ENCODE measurements around the gene KCNG4. TPM values are rescaled to one million over a fixed set of nuclear protein-coding genes. Genes with fewer than 3 reads are reported as not detected.

The KCNG4 gene
- total and polyA plus RNA-seq, 4 donors = not detected

DNA sequence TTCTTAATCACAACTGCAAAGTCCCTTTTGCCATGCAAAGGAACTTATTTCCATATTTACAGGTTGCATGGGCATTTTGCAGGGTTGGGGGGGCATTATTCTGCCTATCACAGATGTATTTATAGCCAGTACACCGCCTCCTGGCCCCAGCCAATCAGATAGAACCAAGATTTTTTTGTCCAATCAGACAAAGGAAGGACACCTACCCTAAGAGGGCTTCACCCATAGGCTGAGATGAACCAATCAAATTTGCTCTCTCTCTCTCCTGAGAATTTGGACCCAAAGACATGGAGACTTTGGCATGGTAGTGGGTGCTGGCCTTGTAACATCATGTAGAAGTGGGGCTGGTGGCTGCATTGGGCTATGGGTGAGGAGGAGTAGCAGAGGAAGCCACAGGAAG lies 3.9 kb upstream of the KCNG4 start:
- Histone ChIP-seq H3K4me3 (ENCODE audit: low read depth in 1 of 3, low read length in 3 of 3) (no peak overlapping the region), H3K4me1 (ENCODE audit: control insufficient read depth in 4 of 4, insufficient read depth in 4 of 4, low read length in 3 of 4) (no peaks in the 10 kb centered on the region), H3K9ac (ENCODE audit: low read depth in 1 of 2, low read length in 2 of 2) (no peak overlapping the region), H3K9me3 (ENCODE audit: control insufficient read depth in 4 of 4, low read length in 3 of 4) (peaks cover 0 to 2% (median 0%) of the 10 kb centered on the region in 4 donors), H3K27ac (ENCODE audit: low read depth in 1 of 2, low read length in 2 of 2) (no peak overlapping the region), H3K36me3 (ENCODE audit: control insufficient read depth in 4 of 4, insufficient read depth in 3 of 4, low read depth in 1 of 4, low read length in 3 of 4) (no peaks in the 10 kb centered on the region), H3K27me3 (ENCODE audit: control insufficient read depth in 4 of 4, insufficient read depth in 4 of 4, low read length in 3 of 4) (peaks cover 0 to 2% (median 0%) of the 10 kb centered on the region in 4 donors)
- TF ChIP-seq TAF1 (conservative IDR thresholded peaks at IDR 0.05) = no peak
- 89% methylated on average over 1 of the region's 1 CpG for WGBS
- DNase-seq (ENCODE audit: low spot score) = no peak

DNA sequence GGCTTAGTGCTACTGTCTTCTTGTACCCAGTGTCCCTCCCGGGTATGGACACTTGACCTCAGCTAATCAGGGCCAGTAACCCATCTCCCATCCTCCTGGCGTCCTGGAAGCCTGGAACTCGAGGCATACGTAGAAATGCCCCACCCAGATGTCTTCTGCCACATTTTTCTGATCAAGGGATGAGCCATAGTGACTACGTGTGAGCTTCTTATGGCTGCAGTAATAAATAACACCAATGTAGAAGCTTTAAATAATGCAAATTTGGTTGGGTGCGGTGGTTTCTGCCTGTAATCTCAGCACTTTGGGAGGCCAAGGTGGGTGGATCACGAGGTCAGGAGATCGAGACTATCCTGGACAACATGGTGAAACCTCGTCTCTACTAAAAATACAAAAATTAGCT lies 3.0 kb upstream of the KCNG4 start:
- TF ChIP-seq TAF1 (conservative IDR thresholded peaks at IDR 0.05) (no peak), YY1 (IDR thresholded peaks at IDR 0.05) (no peak), HNF4G (IDR thresholded peaks at IDR 0.05) (no peak), EGR1 (IDR thresholded peaks at IDR 0.05; ENCODE audit: low read depth in 2 of 2) (no peak), FOXA1 (IDR thresholded peaks at IDR 0.05) (no peak), HNF4A (conservative IDR thresholded peaks at IDR 0.05) (no peak), SP1 (IDR thresholded peaks at IDR 0.05) (no peak)
- TF ChIP-seq, protein P1, sequence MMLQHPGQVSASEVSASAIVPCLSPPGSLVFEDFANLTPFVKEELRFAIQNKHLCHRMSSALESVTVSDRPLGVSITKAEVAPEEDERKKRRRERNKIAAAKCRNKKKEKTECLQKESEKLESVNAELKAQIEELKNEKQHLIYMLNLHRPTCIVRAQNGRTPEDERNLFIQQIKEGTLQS (IDR thresholded peaks at IDR 0.05) = no peak
- TF ChIP-seq, protein P2, sequence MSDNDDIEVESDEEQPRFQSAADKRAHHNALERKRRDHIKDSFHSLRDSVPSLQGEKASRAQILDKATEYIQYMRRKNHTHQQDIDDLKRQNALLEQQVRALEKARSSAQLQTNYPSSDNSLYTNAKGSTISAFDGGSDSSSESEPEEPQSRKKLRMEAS (IDR thresholded peaks at IDR 0.05) = no peak
- TF ChIP-seq, protein P3, sequence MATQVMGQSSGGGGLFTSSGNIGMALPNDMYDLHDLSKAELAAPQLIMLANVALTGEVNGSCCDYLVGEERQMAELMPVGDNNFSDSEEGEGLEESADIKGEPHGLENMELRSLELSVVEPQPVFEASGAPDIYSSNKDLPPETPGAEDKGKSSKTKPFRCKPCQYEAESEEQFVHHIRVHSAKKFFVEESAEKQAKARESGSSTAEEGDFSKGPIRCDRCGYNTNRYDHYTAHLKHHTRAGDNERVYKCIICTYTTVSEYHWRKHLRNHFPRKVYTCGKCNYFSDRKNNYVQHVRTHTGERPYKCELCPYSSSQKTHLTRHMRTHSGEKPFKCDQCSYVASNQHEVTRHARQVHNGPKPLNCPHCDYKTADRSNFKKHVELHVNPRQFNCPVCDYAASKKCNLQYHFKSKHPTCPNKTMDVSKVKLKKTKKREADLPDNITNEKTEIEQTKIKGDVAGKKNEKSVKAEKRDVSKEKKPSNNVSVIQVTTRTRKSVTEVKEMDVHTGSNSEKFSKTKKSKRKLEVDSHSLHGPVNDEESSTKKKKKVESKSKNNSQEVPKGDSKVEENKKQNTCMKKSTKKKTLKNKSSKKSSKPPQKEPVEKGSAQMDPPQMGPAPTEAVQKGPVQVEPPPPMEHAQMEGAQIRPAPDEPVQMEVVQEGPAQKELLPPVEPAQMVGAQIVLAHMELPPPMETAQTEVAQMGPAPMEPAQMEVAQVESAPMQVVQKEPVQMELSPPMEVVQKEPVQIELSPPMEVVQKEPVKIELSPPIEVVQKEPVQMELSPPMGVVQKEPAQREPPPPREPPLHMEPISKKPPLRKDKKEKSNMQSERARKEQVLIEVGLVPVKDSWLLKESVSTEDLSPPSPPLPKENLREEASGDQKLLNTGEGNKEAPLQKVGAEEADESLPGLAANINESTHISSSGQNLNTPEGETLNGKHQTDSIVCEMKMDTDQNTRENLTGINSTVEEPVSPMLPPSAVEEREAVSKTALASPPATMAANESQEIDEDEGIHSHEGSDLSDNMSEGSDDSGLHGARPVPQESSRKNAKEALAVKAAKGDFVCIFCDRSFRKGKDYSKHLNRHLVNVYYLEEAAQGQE (IDR thresholded peaks at IDR 0.05) = no peak
- TF ChIP-seq, protein P4, sequence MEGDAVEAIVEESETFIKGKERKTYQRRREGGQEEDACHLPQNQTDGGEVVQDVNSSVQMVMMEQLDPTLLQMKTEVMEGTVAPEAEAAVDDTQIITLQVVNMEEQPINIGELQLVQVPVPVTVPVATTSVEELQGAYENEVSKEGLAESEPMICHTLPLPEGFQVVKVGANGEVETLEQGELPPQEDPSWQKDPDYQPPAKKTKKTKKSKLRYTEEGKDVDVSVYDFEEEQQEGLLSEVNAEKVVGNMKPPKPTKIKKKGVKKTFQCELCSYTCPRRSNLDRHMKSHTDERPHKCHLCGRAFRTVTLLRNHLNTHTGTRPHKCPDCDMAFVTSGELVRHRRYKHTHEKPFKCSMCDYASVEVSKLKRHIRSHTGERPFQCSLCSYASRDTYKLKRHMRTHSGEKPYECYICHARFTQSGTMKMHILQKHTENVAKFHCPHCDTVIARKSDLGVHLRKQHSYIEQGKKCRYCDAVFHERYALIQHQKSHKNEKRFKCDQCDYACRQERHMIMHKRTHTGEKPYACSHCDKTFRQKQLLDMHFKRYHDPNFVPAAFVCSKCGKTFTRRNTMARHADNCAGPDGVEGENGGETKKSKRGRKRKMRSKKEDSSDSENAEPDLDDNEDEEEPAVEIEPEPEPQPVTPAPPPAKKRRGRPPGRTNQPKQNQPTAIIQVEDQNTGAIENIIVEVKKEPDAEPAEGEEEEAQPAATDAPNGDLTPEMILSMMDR (IDR thresholded peaks at IDR 0.05; ENCODE audit: low read depth, low read length, missing input control) = no peak
- H3K9ac ChIP-seq (ENCODE audit: low read depth in 1 of 2, low read length in 2 of 2) = no peak overlapping the region
- H3K4me3 ChIP-seq (ENCODE audit: low read depth in 1 of 3, low read length in 3 of 3) = no peak overlapping the region
- H3K27me3 ChIP-seq (ENCODE audit: control insufficient read depth in 4 of 4, insufficient read depth in 4 of 4, low read length in 3 of 4) = peaks cover 0 to 4% (median 1%) of the 10 kb centered on the region in 4 donors
- H3K9me3 ChIP-seq (ENCODE audit: control insufficient read depth in 4 of 4, low read length in 3 of 4) = peaks cover 0 to 2% (median 0%) of the 10 kb centered on the region in 4 donors
- no peaks in the 10 kb centered on the region for H3K4me1 ChIP-seq (ENCODE audit: control insufficient read depth in 4 of 4, insufficient read depth in 4 of 4, low read length in 3 of 4)
- DNase-seq (ENCODE audit: low spot score) = no peak
- H3K36me3 ChIP-seq (ENCODE audit: control insufficient read depth in 4 of 4, insufficient read depth in 3 of 4, low read depth in 1 of 4, low read length in 3 of 4) = no peaks in the 10 kb centered on the region
- 87% methylated on average over 9 of the region's 9 CpGs for WGBS
- H3K27ac ChIP-seq (ENCODE audit: low read depth in 1 of 2, low read length in 2 of 2) = no peak overlapping the region

DNA sequence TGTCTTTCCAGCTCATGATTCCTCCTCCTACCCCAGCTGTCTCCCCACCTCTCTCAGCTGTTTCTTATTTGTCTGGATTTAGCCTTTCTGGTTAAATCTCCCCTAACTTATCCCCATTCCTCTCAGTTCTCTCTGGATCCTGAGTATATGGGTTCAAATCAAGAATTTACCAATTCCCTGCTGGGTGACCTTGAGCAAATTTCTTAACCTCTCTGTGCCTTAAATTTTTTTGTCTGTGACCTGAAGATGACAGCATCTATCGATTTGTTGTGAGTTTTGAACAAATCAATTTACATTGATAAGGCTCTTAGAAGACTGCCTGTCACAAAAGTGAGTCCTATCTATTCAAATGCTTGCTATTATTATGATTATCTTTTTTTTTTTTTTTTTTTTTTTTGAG lies 2.0 kb upstream of the KCNG4 start:
- no peak overlapping the region for H3K27ac ChIP-seq (ENCODE audit: low read depth in 1 of 2, low read length in 2 of 2)
- TF ChIP-seq HNF4G (IDR thresholded peaks at IDR 0.05) = no peak
- TF ChIP-seq GABPA (IDR thresholded peaks at IDR 0.05 in 1 of 2, conservative IDR thresholded peaks at IDR 0.05 in 1 of 2) = no peak
- no peak for TF ChIP-seq EGR1 (IDR thresholded peaks at IDR 0.05; ENCODE audit: low read depth in 2 of 2)
- TF ChIP-seq, protein P5, sequence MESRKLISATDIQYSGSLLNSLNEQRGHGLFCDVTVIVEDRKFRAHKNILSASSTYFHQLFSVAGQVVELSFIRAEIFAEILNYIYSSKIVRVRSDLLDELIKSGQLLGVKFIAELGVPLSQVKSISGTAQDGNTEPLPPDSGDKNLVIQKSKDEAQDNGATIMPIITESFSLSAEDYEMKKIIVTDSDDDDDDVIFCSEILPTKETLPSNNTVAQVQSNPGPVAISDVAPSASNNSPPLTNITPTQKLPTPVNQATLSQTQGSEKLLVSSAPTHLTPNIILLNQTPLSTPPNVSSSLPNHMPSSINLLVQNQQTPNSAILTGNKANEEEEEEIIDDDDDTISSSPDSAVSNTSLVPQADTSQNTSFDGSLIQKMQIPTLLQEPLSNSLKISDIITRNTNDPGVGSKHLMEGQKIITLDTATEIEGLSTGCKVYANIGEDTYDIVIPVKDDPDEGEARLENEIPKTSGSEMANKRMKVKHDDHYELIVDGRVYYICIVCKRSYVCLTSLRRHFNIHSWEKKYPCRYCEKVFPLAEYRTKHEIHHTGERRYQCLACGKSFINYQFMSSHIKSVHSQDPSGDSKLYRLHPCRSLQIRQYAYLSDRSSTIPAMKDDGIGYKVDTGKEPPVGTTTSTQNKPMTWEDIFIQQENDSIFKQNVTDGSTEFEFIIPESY (IDR thresholded peaks at IDR 0.05) = no peak
- TF ChIP-seq, protein P3 (IDR thresholded peaks at IDR 0.05) = no peak
- no peak for TF ChIP-seq JUND (IDR thresholded peaks at IDR 0.05)
- TF ChIP-seq RAD21 (IDR thresholded peaks at IDR 0.05) = no peak
- no peak for TF ChIP-seq YY1 (IDR thresholded peaks at IDR 0.05)
- no peak for TF ChIP-seq FOXA2 (IDR thresholded peaks at IDR 0.05)
- H3K36me3 ChIP-seq (ENCODE audit: control insufficient read depth in 4 of 4, insufficient read depth in 3 of 4, low read depth in 1 of 4, low read length in 3 of 4) = no peaks in the 10 kb centered on the region
- H3K4me3 ChIP-seq (ENCODE audit: low read depth in 1 of 3, low read length in 3 of 3) = no peak overlapping the region
- H3K27me3 ChIP-seq (ENCODE audit: control insufficient read depth in 4 of 4, insufficient read depth in 4 of 4, low read length in 3 of 4) = peaks cover 0 to 4% (median 1%) of the 10 kb centered on the region in 4 donors
- no peak overlapping the region for H3K9ac ChIP-seq (ENCODE audit: low read depth in 1 of 2, low read length in 2 of 2)
- peaks cover 0 to 2% (median 0%) of the 10 kb centered on the region in 4 donors for H3K9me3 ChIP-seq (ENCODE audit: control insufficient read depth in 4 of 4, low read length in 3 of 4)
- 43% methylated on average over 1 of the region's 1 CpG for WGBS
- H3K4me1 ChIP-seq (ENCODE audit: control insufficient read depth in 4 of 4, insufficient read depth in 4 of 4, low read length in 3 of 4) = no peaks in the 10 kb centered on the region
- DNase-seq (ENCODE audit: low spot score) = no peak

All from liver (tissue), 9 donors.